NCI-H2227 treated with DMSO at 0.1 percent for 48 hours (cell line): ENCODE data around the gene SPAG9.

Source experiments
- DNase-seq: peaks from one replicate; lab custom pipeline; 2025; lab: John Stamatoyannopoulos, UW

Gene SPAG9

DNA sequence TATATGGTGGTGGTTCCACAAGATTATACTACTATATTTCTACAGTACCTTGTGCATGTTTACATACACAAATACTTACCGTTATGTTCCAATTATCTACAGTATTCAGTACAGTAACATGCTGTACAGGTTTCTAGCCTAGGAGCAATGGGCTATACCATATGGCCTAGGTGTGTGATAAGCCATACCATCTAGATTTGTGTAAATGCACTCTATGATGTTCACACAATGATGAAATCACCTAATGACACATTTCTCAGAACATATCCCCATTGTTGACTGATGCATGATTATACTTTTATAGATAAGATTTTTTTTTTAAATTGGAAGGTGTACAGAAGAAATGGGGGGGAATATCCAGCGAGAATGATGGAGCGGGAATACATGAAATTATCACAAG is 131.5 kb downstream of the SPAG9 start:
- no peak for DNase-seq

DNA sequence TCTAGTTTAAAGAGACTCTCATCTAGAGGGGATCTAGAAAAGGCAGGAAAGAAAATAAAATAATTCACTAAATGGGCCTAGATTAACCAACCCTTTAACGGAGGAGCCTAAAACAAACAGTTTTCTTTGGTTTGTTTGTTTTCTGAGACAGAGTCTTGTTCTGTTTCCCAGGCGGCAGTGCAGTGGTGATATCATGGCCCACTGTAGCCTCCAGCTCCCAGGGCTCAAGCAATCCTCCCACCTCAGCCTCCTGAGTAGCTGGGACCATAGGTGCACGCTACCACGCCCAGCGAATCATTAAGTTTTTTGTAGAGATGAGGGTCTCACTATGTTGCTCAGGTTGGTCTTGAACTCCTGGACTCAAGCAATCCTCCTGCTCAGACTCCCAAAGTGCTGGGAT is 132.2 kb downstream of the SPAG9 start:
- DNase-seq, result no peak

DNA sequence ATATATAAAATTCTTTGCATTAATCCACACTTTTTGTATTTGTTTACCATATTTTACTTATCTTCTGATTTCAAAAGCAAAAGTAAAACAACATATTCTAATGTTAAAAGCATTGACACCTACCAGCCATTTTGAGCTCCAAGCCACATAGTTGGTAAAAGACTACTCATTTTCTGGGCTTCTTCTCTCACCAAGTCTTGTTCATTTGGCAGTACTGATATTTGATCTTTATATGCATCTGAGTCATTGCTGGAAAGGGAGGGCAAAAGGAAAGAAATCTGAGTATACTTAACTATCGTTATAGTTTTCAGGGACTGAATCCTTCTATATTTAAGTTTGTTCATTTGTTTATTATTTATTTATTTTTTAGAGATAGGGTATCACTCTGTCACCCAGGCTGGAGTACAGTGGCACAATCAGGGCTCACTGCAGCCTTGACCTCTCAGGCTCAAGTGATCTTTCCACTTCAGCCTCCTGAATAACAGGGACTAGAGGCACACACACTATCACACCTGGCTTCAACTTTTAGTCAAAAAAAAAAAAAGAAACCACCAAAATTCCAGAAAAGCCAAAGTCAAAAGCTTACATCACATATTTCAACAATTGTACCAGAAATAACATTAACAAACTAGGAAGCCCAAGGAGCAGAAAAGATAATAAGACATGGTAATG is 133.5 kb downstream of the SPAG9 start:
- DNase-seq, result no peak

DNA sequence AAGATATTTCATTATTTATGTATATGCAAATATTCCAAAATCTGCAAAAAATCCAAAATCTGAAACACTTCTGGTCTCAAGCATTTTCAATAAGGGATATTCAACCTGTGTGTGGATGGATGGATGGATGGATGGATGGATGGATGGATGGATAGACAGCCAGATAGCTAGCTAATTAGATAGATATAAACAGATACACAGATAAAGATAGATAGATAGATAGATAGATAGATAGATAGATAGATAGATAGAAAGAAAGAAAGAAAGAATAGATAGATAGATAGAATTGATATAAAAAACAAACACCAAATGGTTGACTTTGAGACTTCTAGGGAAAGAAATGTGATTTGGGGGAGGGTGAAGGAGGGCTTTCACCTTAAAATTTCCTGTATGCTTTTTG is 139.4 kb downstream of the SPAG9 start:
- no peak for DNase-seq

DNA sequence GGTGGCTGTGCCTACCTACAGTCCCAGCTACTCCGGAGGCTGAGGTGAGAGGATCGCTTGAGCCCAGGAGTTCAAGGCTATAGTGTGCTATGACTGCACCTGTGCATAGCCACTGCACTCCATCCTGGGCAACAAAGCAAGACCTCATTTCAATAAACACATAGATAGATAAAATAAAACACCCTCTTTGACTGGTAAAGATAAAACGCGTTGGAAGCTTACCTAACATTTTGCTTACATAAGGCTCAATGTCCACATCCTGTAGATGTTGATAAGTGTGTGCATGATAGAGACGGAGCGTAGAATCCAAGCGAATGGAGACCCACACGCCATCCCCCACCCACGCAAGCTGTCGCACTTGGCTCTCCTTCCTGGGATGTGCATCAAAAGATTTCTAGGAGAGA is 141.1 kb downstream of the SPAG9 start:
- DNase-seq, result no peak

DNA sequence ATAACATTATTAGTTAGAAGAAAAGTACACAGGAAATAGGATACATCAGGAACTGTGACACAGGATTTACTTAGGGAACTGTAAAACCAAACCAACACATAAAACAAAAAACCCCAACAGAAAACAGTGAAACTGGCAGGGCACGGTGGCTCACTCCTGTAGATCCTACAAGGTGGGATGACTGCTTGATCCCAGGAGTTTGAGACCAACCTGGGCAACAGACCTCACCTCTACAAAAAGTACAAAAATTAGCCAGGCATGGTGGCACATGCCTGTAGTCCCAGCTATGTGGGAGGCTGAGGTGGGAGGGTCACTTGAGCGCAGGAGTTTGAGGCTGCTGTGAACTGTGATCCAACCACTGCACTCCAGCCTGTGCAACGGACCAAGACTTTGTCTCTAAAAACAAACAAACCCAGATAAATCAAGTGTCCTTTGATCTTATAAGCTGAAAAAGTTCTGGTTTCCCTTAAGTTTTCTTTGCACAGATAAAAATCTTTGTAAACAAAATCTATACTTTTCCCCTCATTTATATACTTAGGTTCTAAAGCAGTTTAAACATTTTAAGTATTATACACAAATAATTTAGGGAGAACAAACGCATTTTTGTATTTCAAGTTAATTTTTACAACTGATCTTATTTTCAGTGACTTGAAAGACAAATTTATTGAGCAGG is 143.0 kb downstream of the SPAG9 start:
- no peak for DNase-seq

DNA sequence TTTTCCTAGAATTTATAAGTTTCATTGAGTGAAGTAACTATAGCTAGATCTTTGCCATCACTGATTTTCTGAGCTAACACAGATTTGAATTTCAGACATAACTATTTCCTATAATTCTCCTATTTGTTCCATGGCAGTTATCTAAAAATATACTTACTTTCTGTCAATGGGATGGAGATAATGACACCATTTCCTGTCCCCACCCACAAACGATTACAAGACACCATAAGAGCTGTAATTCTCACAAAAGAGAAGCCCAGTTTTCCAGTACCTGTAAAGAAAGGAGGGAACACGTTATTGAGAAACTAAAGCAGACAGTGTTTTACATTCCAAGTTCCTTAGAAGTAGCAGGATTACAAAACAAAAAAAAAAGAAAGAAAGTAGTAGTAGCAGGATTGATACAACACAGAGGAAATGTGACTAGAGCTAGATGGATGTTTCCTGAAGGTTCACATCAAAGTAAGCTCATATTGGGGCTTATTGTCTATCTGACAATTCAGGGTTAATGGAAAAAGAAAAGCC is 143.7 kb downstream of the SPAG9 start:
- DNase-seq, result no peak

DNA sequence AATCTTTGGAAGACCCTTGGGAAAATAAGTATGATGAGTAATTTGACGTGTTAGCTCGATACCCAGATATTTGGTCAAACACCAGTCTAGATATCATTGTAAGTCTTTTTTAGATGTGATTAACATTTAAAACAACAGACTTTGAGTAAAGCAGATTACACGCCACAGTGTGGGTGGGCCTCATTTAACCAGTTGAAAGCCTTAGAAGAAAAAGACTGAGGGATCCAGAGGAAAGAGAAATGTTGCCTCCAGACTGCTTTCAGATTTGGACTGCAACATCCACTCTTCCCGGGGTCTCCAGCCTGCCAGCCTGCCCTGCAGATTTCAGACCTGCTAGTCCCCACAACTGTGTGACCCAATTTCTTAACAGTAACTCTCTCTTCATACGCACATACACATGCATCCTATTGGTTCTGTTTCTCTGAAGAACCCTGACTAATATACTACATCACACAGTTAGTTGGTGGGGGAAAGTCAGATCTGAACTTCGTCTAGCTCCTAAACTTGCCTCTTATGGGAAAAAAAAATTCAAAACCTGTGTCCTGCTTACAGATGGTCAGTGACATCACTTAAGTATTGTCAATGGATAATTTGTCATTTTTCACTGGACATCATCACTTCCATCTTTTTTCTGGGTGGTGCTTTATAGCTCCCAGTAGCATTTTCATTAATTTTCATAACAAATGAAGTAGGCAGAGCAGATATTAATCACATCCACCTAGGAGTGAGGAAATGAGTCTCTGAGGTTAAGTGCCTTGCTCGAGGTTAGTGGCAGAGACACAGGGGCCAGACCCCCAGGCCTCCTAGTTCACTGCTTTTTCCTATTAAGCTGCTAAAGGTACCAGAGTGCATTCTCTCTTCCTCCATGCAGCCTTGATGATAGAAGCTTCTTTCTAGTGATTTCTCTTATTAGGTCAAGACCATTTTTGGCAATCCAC is 146.8 kb downstream of the SPAG9 start:
- no peak for DNase-seq

DNA sequence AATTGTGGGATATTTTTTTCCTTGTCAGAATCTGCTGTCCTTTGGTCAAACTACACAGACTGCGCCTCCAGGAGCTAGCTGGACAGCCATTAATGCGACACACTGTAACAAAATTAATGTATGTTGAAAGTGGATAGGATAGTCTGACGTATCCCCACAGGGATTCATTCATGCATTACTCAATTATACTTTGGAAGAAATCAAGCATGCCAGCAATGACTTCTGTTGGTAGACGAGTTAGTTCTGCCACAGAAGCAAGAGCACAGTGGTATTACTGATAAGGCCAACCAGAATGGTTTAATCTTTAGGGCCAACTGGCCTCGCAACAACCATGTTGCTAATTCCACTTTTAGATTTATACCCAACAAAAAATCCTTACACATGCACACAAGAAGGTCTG is 148.1 kb downstream of the SPAG9 start:
- DNase-seq, result no peak

DNA sequence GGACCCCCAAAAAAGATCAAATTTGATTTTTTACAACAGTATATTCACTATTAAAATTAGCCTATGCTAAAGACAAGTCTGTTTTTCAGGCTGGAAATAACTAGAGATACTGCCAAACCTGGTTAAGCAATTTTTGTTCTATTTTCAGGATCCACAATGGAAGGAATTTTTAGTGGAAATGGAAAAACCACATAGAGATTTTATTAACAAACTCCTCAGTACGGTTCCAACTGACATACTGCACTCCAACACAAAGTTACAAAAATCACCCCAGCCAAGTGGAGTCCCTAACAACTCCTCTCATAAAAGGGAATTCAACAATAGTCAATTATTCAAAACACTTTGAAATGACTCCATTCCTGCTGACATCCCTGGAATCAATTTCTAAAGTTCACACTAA is 152.9 kb downstream of the SPAG9 start:
- no peak for DNase-seq

DNA sequence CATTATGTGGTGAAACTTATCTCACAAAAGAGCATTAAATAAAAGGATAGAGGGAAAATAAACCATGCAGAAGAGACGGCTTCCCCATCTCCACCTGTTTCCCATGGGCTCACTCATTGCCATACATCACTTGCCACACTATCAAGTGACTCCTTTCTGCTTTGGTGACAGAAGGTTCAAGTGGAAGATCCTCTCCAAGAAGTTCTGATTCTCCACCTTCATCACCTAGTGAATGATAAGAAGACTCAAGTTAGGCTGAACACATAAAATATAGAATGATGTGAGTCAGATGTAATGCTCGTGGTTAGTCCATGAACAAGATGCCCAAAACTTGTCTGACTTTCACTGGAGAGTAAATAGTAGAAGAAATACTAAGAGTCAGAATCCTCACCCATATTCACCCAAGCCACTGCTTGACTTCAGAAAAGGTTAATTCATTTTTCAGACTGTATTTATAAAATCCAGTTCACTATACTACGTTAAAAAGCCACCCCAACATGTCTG is 154.5 kb downstream of the SPAG9 start:
- no peak for DNase-seq

DNA sequence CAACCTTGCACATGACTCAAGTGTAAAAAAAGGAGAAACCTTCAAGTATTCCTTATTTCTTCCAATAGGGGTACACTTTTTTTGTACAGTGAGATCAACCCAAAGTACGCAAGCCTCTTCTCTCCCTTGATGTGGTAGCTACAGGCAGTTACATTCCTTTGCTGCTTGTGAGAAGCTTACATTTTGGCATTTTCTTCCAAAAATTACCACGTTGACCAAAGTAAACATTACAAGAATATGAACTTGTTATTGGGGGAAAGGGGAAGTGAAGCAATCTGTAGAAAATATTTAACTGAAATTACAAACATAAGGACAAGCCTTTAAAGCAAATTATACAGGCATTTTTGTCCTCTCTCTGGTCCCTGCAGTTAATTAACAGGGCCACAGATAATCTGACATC is 157.5 kb downstream of the SPAG9 start:
- DNase-seq, result no peak

DNA sequence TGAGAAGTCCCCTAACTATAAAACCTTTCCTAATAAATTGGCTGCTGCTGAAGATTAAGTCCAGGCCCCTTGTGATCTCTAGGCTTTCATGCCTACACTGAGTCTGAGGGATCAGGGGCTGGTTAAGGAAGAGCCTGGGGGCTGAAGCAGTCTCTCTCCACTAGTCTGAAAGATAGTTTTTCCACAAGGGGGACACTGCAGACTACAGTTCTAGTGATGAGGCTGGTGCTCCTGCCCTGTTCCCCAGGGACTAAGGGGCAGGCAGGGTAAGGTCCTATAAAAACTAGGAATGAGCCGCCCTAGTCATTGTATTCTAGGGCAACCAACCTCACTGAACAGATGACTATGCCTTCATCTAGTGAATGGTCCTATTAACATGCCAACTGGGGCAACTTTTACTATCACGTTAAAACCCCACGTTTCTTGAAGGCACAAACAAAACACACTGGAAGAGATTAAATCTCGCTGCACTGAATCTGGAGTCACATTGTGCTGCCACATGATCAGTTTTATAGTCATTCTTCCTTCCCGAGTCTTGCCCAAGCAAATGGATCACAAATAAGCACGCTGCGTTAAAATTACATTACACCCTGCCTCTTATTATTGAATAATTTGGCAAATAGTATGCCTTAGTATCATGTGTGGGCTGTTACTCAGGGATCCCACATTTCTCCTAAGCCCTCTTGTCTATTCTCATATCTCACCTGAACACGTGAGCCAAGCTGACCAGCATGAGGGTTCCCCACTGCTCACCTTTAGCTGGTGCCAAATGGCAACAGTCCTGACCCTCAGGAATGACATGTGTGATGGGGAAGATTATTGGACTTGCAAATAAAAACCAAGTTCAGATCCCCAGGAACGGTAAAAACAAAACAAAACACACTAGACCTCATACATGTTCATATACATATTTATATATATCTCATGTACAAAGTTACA is 159.1 kb downstream of the SPAG9 start:
- no peak for DNase-seq

DNA sequence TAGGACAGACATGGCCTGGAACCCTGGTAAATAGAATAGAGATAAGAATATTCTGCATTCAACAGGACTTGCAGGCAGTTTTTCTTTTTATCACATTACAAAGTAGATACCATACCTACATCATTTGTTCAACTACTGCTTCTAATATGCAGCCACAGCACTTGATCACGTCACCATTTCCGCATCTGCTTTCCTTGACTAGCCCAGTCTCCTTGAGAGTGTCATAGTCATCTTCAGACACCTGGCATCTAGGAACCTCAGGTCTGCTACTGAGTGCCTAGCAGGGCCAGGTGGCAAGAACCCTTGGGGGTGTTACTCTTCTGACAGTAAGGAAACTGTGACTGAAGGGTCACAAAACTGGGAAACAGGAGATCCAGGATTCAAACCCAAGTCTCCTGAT is 161.3 kb downstream of the SPAG9 start:
- no peak for DNase-seq

DNA sequence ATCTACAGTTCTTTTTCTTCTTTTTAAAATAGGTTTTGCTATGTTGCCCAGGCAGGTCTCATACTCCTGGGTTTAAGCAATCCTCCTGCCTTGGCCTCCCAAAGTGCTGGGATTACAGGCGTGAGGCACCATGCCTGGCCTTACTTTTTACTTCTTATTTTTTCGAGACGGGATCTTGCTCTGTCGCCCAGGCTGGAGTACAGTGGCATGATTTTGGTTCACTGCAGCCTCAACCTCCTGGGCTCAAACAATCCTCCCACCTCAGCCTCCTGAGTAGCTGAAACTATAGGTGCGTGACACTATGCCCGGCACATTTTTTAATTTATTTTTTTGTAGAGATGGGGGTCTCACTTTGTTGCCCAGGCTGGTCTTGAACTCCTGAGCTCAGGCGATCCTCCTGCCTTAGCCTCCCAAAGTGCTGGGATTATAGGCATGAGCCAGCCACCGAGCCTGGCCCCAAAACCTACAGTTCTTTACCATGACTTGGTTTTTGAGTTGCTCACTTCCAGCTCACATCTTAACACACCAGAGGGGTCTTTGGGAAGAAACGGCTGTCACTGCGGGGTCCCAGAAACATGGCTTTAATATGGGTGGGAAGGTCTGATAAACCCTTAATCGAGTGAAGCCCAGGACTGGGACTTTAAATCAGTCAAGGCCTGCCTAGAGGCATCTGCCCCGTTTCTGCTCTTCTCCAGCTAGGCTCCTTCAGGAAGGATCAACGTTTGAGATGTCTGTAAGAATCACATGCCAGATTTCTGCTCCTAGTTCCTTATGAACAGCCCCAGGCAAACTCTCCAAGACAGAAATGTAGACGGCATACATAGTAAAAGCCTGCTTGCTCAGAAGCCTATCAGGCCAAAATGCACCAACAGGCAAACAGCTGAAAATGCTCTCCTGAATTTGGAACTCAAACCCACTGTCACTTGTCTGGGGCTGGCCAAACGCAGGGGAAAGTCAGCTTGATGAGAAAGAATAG is 162.8 kb downstream of the SPAG9 start:
- DNase-seq, result no peak

DNA sequence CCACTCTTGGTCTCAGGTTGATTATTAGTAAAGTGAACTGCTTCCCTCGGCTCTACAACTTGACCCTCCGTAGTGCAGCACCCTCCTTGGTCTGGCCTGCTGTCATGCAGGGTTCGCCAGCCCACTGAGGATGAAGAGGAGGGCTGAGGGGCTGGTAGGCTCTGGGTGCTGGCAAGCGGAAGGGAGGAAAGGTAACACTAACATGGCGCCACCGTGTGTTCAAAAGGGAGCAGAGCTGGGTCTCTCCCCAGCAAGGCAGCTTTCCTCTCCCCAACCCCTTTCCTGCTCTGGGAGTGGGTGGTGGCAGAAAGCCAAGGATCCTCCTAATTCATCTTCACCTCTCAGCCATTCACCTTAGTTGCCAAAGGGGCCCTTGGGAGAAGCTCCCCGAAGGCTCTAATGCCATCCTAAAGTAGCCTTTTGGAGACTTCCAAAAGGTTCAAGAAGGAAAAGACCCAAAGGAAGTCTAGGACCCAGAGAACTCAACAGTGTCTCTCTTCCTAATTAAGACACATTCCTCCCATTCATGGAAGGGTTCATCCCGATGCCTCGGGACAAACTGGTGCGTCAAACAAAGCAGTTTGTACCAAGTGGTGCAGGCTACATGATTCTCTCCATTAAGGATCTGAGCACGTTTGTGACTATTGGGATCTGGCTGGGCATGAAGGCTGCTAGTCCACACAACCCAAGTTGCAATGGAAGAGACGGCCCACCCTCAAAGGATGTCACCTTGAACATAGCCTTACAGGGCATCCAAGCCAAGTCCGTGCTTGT is 163.7 kb downstream of the SPAG9 start:
- peak; percentile 63 for DNase-seq

DNA sequence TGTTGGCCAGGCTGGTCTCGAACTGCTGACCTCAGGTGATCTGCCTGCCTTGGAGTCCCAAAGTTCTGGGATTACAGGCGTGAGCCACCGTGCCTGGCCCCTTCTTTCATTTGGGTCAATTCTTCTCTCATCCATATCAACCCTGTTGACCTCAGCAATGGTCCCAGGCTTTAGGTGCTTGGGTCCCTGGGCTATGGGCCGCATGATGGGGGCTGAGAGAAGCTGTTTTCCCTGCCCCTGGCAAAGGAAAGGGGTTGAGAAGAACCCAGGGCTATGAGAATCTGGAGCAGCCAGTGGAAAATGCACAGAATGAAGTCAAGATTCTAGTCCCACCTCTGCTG is 164.3 kb downstream of the SPAG9 start:
- DNase-seq, result no peak

DNA sequence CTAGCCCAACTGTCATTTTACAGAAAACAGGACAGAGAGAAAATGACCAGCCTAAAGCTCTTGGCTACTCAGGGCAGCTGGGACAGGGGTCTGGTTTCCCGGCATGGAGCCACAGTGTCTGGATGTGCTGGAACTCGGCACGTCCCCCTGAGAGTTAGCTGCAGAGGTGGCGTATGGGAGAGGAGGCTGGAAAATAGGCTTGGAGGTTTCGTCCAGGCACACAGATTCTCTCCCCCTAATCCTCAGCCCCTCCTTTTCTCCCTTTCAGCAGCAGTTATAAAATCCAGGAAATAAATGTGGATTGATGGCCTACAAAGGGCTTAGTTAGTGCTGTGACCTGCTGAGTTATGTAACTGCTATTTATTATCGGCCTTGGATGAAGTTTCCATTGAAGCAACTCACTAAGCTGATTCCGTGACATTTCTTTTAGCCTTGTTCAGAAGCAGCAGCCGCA is 165.0 kb downstream of the SPAG9 start:
- DNase-seq, result no peak

DNA sequence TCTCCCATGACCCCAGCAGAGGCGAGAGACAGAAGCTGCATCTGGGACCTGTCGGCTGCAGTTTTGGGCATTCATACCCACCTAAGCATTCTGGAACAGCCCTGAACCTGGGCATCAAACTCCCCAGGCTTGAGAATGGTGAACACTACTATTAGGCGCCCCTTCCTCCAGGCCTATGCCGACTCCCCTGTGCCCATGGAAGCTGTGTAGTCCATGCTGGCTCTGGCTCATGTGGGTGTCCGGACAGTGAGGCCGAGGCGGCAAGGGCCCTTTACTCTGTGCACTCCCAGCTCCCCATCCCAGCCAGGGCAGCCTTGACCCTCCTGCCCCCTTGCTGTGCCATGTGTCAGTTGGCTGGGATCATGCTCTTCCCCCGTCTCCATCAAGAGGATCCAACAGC is 165.5 kb downstream of the SPAG9 start:
- no peak for DNase-seq
